ENCODE data around the gene SPDYC. TPM values are rescaled to one million over a fixed set of nuclear protein-coding genes. Genes with fewer than 3 reads are reported as not detected.

The SPDYC gene
- polyA plus RNA-seq, 1 experiment, result not detected

GRCh38 chr11:65185171-65185570 is 15.1 kb downstream of the SPDYC start:
- ChIA-PET CTCF (no interaction called here), POLR2A (no interaction called here)
- Histone ChIP-seq H3K4me3 (ENCODE audit: low read depth, low read length) (no peak overlapping the region), H3K27ac (ENCODE audit: low read depth, low read length) (no peak overlapping the region), H3K9me3 (ENCODE audit: control insufficient read depth, insufficient read depth, low read length) (peaks cover 5% of the 10 kb centered on the region; the same call in 1 of the 2 replicates), H3K27me3 (ENCODE audit: control insufficient read depth, insufficient read depth, low read length) (no peaks in the 10 kb centered on the region)
- no peak for TF ChIP-seq CTCF (IDR thresholded peaks at IDR 0.05; ENCODE audit: low read depth, low read length)
- no peak for DNase-seq (ENCODE audit: low read depth, low spot score)

DNA sequence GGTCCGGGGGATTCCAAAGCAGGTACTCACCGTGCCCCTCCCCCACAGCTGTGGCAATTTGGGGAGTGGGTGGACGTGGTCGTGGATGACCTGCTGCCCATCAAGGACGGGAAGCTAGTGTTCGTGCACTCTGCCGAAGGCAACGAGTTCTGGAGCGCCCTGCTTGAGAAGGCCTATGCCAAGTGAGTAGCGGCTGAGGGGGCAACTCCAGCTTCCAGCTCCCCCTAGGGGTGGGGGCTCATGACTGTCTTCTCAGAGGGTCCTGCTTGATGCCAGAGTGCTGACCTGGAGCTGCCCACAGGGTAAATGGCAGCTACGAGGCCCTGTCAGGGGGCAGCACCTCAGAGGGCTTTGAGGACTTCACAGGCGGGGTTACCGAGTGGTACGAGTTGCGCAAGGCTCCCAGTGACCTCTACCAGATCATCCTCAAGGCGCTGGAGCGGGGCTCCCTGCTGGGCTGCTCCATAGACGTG is 15.9 kb downstream of the SPDYC start:
- Histone ChIP-seq H3K4me3 (ENCODE audit: low read depth, low read length) (no peak overlapping the region), H3K27ac (ENCODE audit: low read depth, low read length) (no peak overlapping the region), H3K9me3 (ENCODE audit: control insufficient read depth, insufficient read depth, low read length) (peaks cover 5% of the 10 kb centered on the region; the same call in 1 of the 2 replicates), H3K27me3 (ENCODE audit: control insufficient read depth, insufficient read depth, low read length) (no peaks in the 10 kb centered on the region)
- TF ChIP-seq CTCF (IDR thresholded peaks at IDR 0.05; ENCODE audit: low read depth, low read length), result no peak
- POLR2A ChIA-PET, result no interaction called here
- CTCF ChIA-PET, result no interaction called here
- no peak for DNase-seq (ENCODE audit: low read depth, low spot score)

DNA sequence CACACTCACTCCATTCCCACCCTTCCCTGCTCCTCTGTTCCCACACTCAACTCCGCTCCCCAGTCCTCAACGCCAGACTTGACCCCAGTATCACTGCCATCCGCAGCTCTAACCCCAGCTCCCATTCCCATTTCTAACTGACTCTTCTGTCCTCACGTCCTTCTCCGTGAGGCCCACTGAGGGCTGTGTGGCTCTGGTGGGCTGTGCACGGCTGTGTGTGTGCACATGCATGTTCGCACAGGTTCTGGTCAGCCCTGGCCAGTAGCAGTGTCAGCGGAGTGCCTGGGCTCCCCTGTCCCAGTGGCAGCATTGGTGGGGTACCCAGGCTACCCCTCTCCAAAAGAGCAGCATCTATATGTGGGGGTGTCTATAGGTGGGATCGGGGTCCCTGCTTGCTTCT is 16.7 kb downstream of the SPDYC start:
- Histone ChIP-seq H3K27ac (ENCODE audit: low read depth, low read length) (no peak overlapping the region), H3K9me3 (ENCODE audit: control insufficient read depth, insufficient read depth, low read length) (peaks cover 5% of the 10 kb centered on the region; the same call in 1 of the 2 replicates), H3K27me3 (ENCODE audit: control insufficient read depth, insufficient read depth, low read length) (no peaks in the 10 kb centered on the region), H3K4me3 (ENCODE audit: low read depth, low read length) (no peak overlapping the region)
- no peak for DNase-seq (ENCODE audit: low read depth, low spot score)
- no peak for TF ChIP-seq CTCF (IDR thresholded peaks at IDR 0.05; ENCODE audit: low read depth, low read length)
- CTCF ChIA-PET, result no interaction called here
- POLR2A ChIA-PET, result no interaction called here

DNA sequence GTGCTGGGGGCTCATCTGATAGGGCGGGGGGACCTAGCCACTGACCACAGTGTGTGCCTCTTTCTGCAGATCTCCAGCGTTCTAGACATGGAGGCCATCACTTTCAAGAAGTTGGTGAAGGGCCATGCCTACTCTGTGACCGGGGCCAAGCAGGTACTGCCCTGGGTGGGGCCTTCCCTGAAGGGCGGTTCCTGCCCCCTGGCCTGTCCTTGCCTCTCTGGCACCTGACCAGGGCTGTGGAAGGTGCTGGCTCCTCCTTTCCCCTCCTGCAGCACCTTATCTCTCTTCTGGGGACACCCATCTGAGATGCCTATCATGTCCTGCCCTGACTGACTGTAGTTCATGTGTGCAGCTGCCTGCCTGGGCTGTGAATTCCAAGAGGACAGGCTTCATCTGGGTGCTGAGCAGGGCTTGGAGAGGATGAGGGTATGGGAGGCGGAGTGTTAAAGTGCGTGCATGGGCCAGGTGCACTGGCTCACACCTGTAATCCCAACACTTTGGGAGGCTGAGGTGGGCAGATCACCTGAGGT is 17.2 kb downstream of the SPDYC start:
- Histone ChIP-seq H3K27ac (ENCODE audit: low read depth, low read length) (no peak overlapping the region), H3K4me3 (ENCODE audit: low read depth, low read length) (no peak overlapping the region), H3K27me3 (ENCODE audit: control insufficient read depth, insufficient read depth, low read length) (no peaks in the 10 kb centered on the region), H3K9me3 (ENCODE audit: control insufficient read depth, insufficient read depth, low read length) (peaks cover under 1% of the 10 kb centered on the region; the same call in 1 of the 2 replicates)
- no peak for DNase-seq (ENCODE audit: low read depth, low spot score)
- CTCF ChIA-PET, result no interaction called here
- no peak for TF ChIP-seq CTCF (IDR thresholded peaks at IDR 0.05; ENCODE audit: low read depth, low read length)
- POLR2A ChIA-PET, result interaction anchor here (0.5 kb wide), 1 partner anchor 37 kb away, joined by 3 read pairs; no protein-coding TSS in a partner anchor

DNA sequence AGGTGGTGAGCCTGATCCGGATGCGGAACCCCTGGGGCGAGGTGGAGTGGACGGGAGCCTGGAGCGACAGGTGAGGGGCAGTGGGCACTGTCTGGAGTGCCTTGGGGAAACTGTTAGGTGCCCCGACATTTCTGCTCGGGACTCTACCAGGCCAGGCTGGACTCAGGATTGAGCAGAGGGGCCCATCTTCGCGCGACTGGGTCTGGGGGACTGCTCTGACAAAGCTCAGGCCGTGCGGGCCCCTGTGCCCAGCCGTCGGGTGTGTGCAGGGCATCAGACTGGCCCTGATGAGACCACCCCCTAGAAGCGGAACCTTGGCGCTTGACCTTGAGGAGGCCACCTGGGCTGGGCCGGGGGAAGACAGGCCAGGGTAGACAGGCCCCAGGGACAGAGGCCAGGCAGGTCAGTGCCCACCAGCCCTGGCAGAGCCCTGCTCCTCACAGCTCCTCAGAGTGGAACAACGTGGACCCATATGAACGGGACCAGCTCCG is 18.0 kb downstream of the SPDYC start:
- Histone ChIP-seq H3K27ac (ENCODE audit: low read depth, low read length) (no peak overlapping the region), H3K4me3 (ENCODE audit: low read depth, low read length) (no peak overlapping the region), H3K27me3 (ENCODE audit: control insufficient read depth, insufficient read depth, low read length) (no peaks in the 10 kb centered on the region), H3K9me3 (ENCODE audit: control insufficient read depth, insufficient read depth, low read length) (no peaks in the 10 kb centered on the region)
- no peak for DNase-seq (ENCODE audit: low read depth, low spot score)
- ChIA-PET POLR2A (no interaction called here), CTCF (no interaction called here)
- no peak for TF ChIP-seq CTCF (IDR thresholded peaks at IDR 0.05; ENCODE audit: low read depth, low read length)
